T-cell (primary cell): ENCODE results near the gene SDK2. TPM values are rescaled to one million over a fixed set of nuclear protein-coding genes. Genes with fewer than 3 reads are reported as not detected.

ENCODE experiments used
- ATAC-seq, 4 experiments: fragments of 200-7000 bp in 3 of 4; fragments of 150-1000 bp in 1 of 4; cut with Tn5 transposase; replicated peaks in 1 of 4; 1 replicate in 3 of 4; 2 replicates in 1 of 4; pipeline ENCODE4 v1.10.0; 2021; ENCODE audit warnings: moderate library complexity in 3 of 4, mild to moderate bottlenecking in 2 of 4, moderate number of reproducible peaks in 1 of 4
- CTCF ChIA-PET, 2 donors: fragments of 300-600 bp; sonication (Branson Sonifier 250); formaldehyde crosslinking; loops; one replicate each; lab custom pipeline; 2022; ENCODE audit warnings: antibody characterized with exemption in 2 of 2; lab: Charles Lee
- POLR2A ChIA-PET, 2 donors: fragments of 300-600 bp; sonication (Branson Sonifier 250); formaldehyde crosslinking; loops; one replicate each; lab custom pipeline; 2022; ENCODE audit warnings: antibody characterized with exemption in 2 of 2; lab: Charles Lee
- DNase-seq, 35 experiments: peaks; one replicate each; pipeline versions ENCODE4 v3.0.0 to v3.0.0-alpha.2; 2013 to 2023
- H3K27ac ChIP-seq: one replicate; pipeline ENCODE4 v1.5.1; 2013; ENCODE audit warnings: low read length
- H3K27me3 ChIP-seq, 2 experiments: replicated peaks in 1 of 2; 1 replicate in 1 of 2; 2 replicates in 1 of 2; pipeline versions ENCODE4 v1.6.1 to v1.7.0; 2013; ENCODE audit warnings: low read length in 1 of 2, mixed read lengths in 1 of 2; ENCODE audit not compliant: control insufficient read depth in 2 of 2, insufficient read depth in 2 of 2; ENCODE audit errors: extremely low read depth in 1 of 2
- H3K36me3 ChIP-seq, 2 donors: 1 replicate in 1 of 2; 2 replicates in 1 of 2; pipeline versions ENCODE4 v1.6.1 to v1.7.0; 2013; ENCODE audit warnings: low read length in 1 of 2; ENCODE audit not compliant: control insufficient read depth in 2 of 2, insufficient read depth in 1 of 2; ENCODE audit errors: extremely low read depth in 1 of 2
- H3K4me1 ChIP-seq, 2 experiments: 1 replicate in 1 of 2; 2 replicates in 1 of 2; pipeline versions ENCODE4 v1.6.1 to v1.7.0; 2013; ENCODE audit warnings: low read length in 2 of 2, mixed read lengths in 1 of 2; ENCODE audit not compliant: insufficient read depth in 2 of 2, control insufficient read depth in 1 of 2; ENCODE audit errors: extremely low read depth in 1 of 2
- H3K4me3 ChIP-seq, 2 donors: 1 replicate in 1 of 2; 2 replicates in 1 of 2; pipeline versions ENCODE4 v1.5.1 to v1.7.0; 2013; ENCODE audit warnings: mild to moderate bottlenecking in 2 of 2, low read length in 1 of 2, moderate library complexity in 1 of 2; ENCODE audit not compliant: control insufficient read depth in 1 of 2; ENCODE audit errors: extremely low read depth in 1 of 2
- H3K9me3 ChIP-seq: 2 replicates; pipeline ENCODE4 v1.7.0; 2013
- H3K27ac Mint-ChIP-seq, 2 donors: one replicate each; pipeline ENCODE4 v1.8.0; 2020 to 2021; ENCODE audit warnings: mild to moderate bottlenecking in 2 of 2, mixed read lengths in 2 of 2
- H3K27me3 Mint-ChIP-seq, 2 donors: one replicate each; pipeline ENCODE4 v1.8.0; 2021 to 2022; ENCODE audit warnings: mixed read lengths in 2 of 2
- H3K36me3 Mint-ChIP-seq: one replicate; pipeline ENCODE4 v1.8.0; 2021; ENCODE audit warnings: mixed read lengths
- H3K4me1 Mint-ChIP-seq, 3 donors: one replicate each; pipeline ENCODE4 v1.8.0; 2020 to 2022; ENCODE audit warnings: mixed read lengths in 3 of 3, mild to moderate bottlenecking in 1 of 3
- H3K4me3 Mint-ChIP-seq, 3 donors: one replicate each; pipeline ENCODE4 v1.8.0; 2020 to 2022; ENCODE audit warnings: mild to moderate bottlenecking in 3 of 3, mixed read lengths in 3 of 3, moderate library complexity in 3 of 3
- H3K9me3 Mint-ChIP-seq, 3 donors: one replicate each; pipeline ENCODE4 v1.8.0; 2020 to 2022; ENCODE audit warnings: mixed read lengths in 3 of 3
- WGBS: methylation state at CpG from one replicate; pipeline ENCODE4 v1.1.5; 2013; ENCODE audit warnings: missing lambda C conversion rate; ENCODE audit not compliant: insufficient coverage; 5-methylcytosine and 5-hydroxymethylcytosine counted together
- total RNA-seq, 35 experiments: library from RNA in 6 of 35; stranded (reverse) in 6 of 35; fragments of 120-200 nt in 1 of 35; gene quantifications; one replicate each; pipeline versions ENCODE4 v1.2.1 to v1.2.4 and lab custom pipeline; 2013 to 2026

SDK2 gene
- total RNA-seq, 5 donors from 2014 or later (not counting 1 experiment from before 2014, with no cell fraction given): 2.9 to 8.3 (median 4.8) TPM

DNA sequence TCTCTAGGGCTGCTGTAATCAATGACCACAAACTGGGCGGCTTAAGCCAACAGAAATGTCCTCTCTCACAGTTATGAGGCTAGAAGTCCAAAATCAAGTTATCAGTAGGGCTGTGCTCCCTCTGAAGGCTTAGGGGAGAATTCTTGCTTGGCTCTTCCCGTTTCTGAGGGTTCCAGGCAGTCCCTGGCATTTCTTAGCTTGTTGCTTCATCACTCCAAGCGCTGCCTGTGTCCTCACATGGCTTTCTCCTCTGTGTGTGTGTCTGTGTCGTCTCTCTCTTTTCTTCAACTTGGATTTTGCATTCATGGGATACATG lies 318.8 kb downstream of the SDK2 start:
- Histone ChIP-seq H3K9me3 (no peaks in the 10 kb centered on the region), H3K36me3 (no peaks in the 10 kb centered on the region), H3K4me1 (no peaks in the 10 kb centered on the region), H3K4me3 (no peak overlapping the region), H3K27me3 (peaks cover 0 to 29% of the 10 kb centered on the region in 2 experiments), H3K27ac (no peak overlapping the region)
- Mint-ChIP-seq H3K36me3 (no peaks in the 10 kb centered on the region), H3K4me3 (no peak overlapping the region), H3K9me3 (peaks cover 0 to 4% (median 0%) of the 10 kb centered on the region in 3 donors), H3K4me1 (no peaks in the 10 kb centered on the region), H3K27ac (no peak overlapping the region), H3K27me3 (peaks cover 15 to 22% of the 10 kb centered on the region in 2 donors)
- ATAC-seq: no peak
- DNase-seq: no peak
- no CpG with 5 or more reads among the region's 4 CpGs for WGBS
- CTCF ChIA-PET: no interaction called here
- POLR2A ChIA-PET: no interaction called here

DNA sequence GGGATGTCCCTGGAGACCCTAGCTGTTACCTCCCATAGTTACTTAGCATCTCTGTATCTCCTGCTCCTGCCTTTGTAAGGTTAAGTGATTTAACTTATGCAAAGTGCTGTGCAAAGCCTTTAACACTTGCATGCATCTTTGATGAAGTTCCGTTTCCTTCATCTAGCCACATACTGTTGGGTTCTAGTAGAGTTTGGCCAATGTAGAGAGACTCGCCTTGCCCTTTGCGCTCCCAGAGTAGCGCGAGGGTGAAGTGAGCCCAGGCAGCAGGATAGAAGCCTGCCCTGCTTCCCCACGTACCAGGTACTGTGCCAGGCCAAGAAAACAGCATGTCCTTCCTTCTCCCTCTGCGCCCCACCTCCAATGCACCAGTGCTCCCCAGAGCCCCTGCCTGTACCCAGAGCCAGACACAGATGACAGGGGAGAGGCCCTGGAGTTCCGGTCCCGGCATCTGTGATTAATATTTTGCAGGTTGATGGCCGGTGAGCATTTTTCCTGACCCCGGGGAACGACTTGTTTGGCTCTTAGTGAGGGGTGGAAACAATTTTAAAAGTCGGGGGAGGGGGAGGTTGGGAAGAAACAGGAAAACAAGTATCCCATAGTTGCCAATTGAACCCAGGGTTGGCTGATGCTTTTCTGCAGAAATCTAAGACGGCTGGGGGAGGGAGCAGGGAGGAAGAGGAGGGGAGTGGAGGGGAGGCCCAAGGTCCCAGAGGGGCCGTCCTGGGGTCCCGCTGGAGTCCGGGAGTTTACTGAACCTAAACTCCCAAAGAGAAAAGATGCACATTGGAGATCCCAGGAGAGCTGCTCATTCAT lies 319.3 kb downstream of the SDK2 start:
- ChIA-PET CTCF (no interaction called here), POLR2A (no interaction called here)
- ATAC-seq: no peak
- Mint-ChIP-seq H3K4me3 (no peak overlapping the region), H3K27me3 (peaks cover 15 to 22% of the 10 kb centered on the region in 2 donors), H3K36me3 (no peaks in the 10 kb centered on the region), H3K4me1 (no peaks in the 10 kb centered on the region), H3K9me3 (peaks cover 0 to 4% (median 0%) of the 10 kb centered on the region in 3 donors), H3K27ac (no peak overlapping the region)
- Histone ChIP-seq H3K36me3 (no peaks in the 10 kb centered on the region), H3K4me3 (no peak overlapping the region), H3K27ac (no peak overlapping the region), H3K4me1 (no peaks in the 10 kb centered on the region), H3K27me3 (peaks cover 0 to 27% of the 10 kb centered on the region in 2 experiments), H3K9me3 (no peaks in the 10 kb centered on the region)
- DNase-seq: no peak
- 74% methylated on average over 11 of the region's 17 CpGs for WGBS

DNA sequence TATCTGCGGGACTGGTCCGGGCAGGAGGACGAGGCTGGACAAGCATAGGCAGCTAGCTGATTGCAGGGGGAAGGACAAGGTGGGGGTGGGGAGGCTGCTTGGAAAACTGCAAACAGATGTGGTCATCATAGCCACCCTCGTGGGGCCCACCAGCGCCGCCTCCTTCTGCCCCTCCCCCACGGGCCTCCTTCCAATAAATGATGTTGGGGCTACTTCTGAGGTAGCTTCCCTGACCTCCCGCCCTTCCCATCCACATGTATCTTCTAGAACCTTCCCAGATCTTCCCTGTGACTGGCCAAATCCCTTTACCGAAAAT lies 320.1 kb downstream of the SDK2 start:
- ATAC-seq: no peak
- H3K36me3 Mint-ChIP-seq: no peaks in the 10 kb centered on the region
- WGBS: 72% methylated on average over 5 of the region's 9 CpGs

DNA sequence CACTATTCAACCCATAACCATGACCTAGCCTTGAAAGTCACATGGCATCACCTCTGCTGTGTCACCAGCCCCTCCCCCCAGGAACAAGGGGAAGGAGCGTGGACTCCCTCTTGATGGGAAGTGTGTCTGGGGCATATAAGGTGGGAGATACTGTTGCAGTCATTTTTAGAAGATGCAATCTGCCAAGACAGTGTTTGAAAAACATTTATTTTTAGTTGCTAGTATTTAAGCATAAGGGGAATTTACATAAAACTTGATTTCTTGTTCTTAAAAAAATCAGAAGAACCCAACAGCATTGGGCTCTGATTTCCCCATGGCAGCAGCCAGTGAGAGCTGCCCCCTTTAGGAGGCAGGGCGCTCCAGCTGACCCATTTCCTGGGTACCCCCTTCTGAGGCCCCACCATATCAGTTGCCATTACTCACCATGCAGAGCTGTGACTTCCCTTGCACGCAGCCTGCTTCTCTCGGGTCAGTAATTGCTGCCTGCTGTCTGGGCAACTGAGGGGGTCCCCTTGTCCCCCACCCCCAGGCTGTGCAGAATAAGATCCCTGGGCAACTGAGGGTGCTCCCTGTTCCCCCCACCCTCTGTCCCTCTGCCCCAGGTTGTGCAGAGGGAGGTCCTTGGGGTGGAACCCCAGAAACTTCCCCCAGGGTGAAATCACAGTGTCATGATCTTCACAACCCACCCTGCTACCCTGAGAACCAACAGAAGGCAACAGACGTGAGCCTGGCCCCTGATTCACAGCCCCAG lies 320.7 kb downstream of the SDK2 start:
- no peaks in the 10 kb centered on the region for H3K4me1 ChIP-seq
- Mint-ChIP-seq H3K4me1 (no peaks in the 10 kb centered on the region), H3K9me3 (peaks cover 0 to 4% (median 0%) of the 10 kb centered on the region in 3 donors), H3K27me3 (peaks cover 15 to 16% of the 10 kb centered on the region in 2 donors), H3K36me3 (no peaks in the 10 kb centered on the region), H3K4me3 (no peak overlapping the region), H3K27ac (no peak overlapping the region)
- ATAC-seq: no peak
- WGBS: 54% methylated on average over 2 of the region's 5 CpGs
- peaks cover 0 to 18% of the 10 kb centered on the region in 2 experiments for H3K27me3 ChIP-seq
- POLR2A ChIA-PET: interaction anchor here in 1 of 2 donors (0.6 kb wide), 1 partner anchor 62 kb away, joined by 3 read pairs; no protein-coding TSS in a partner anchor
- DNase-seq: no peak
- H3K27ac ChIP-seq: no peak overlapping the region
- CTCF ChIA-PET: no interaction called here
- no peaks in the 10 kb centered on the region for H3K9me3 ChIP-seq
- H3K36me3 ChIP-seq: no peaks in the 10 kb centered on the region
- H3K4me3 ChIP-seq: no peak overlapping the region

More for the DNA sequence above, 320.1 kb downstream of the SDK2 start:
- ChIA-PET CTCF (no interaction called here), POLR2A (no interaction called here)
- no peak for DNase-seq
- Mint-ChIP-seq H3K4me3 (no peak overlapping the region), H3K27ac (no peak overlapping the region), H3K4me1 (no peaks in the 10 kb centered on the region), H3K9me3 (peaks cover 0 to 4% (median 0%) of the 10 kb centered on the region in 3 donors), H3K27me3 (peaks cover 15 to 18% of the 10 kb centered on the region in 2 donors)
- no peaks in the 10 kb centered on the region for H3K36me3 ChIP-seq
- H3K9me3 ChIP-seq: no peaks in the 10 kb centered on the region
- H3K4me3 ChIP-seq: no peak overlapping the region
- H3K27me3 ChIP-seq: peaks cover 0 to 20% of the 10 kb centered on the region in 2 experiments
- H3K4me1 ChIP-seq: no peaks in the 10 kb centered on the region
- no peak overlapping the region for H3K27ac ChIP-seq

DNA sequence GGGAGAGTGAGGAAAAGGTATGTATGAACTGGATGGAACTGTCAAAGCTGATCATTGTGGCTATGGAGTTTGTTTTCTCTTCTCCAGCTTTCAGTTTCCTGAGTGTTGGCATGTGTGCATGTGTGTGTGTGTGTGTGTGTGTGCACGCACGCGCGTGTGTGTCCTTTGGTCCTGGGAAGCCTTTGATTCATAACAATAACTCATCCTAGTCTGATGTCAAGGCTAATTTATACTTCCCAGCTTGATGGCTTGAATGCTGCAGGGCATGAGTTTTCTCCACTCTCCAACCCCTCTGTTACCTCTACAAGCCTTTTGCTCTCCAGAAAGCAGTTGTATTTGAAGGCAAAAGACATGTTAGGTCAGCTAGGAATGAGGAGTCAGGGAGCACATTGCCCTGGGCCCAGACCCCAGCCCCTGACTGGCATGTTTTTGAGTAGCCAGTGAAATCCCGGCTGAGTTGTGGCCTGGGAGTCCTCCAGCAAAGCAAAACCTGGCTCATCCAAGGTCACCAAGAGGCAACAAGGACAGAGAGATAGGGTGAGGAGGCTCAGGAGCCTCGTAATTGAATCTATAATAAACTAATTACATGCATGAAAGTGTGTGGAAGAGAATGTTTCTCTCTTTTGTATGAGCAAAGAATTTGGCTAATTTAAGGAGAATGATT lies 323.5 kb downstream of the SDK2 start:
- H3K27me3 ChIP-seq: peaks cover 0 to 19% of the 10 kb centered on the region in 2 experiments
- WGBS: no CpG with 5 or more reads among the region's 6 CpGs

DNA sequence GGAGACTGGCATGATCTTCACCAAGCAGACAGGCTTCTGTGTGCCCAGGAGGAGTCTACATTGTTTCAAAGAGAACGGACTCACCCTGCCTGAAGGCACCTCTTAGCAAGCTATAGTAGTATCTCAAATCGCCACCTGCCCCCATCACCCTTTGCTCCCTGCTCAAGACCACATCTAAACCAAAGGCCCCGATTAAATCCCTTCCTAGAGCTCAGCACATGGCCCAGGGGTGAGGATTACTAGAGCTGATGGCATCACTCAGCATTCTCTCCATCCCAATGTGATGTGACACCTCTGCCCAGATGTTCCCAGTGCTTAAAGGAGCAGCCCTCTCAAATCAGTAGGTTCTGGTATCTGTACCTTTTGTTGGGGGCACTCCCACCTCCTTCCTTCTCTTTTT lies 324.5 kb downstream of the SDK2 start:
- H3K9me3 ChIP-seq: no peaks in the 10 kb centered on the region
- ATAC-seq: no peak
- no peaks in the 10 kb centered on the region for H3K4me1 ChIP-seq
- Mint-ChIP-seq H3K27me3 (peaks cover 3 to 7% of the 10 kb centered on the region in 2 donors), H3K4me3 (no peak overlapping the region), H3K36me3 (no peaks in the 10 kb centered on the region), H3K27ac (no peak overlapping the region), H3K9me3 (peaks cover 0 to 4% (median 0%) of the 10 kb centered on the region in 3 donors), H3K4me1 (no peaks in the 10 kb centered on the region)
- H3K27me3 ChIP-seq: peaks cover 0 to 12% of the 10 kb centered on the region in 2 experiments
- DNase-seq: no peak
- ChIA-PET CTCF (no interaction called here), POLR2A (no interaction called here)
- H3K36me3 ChIP-seq: no peaks in the 10 kb centered on the region
- no CpG with 5 or more reads among the region's 3 CpGs for WGBS
- H3K27ac ChIP-seq: no peak overlapping the region
- H3K4me3 ChIP-seq: no peak overlapping the region

More for the DNA sequence above, 323.5 kb downstream of the SDK2 start:
- no peak for DNase-seq
- CTCF ChIA-PET: no interaction called here
- Mint-ChIP-seq H3K9me3 (peaks cover 0 to 4% (median 0%) of the 10 kb centered on the region in 3 donors), H3K36me3 (no peaks in the 10 kb centered on the region), H3K4me1 (no peaks in the 10 kb centered on the region), H3K27ac (no peak overlapping the region), H3K27me3 (peaks cover 7 to 9% of the 10 kb centered on the region in 2 donors), H3K4me3 (no peak overlapping the region)
- no peaks in the 10 kb centered on the region for H3K4me1 ChIP-seq
- no peaks in the 10 kb centered on the region for H3K9me3 ChIP-seq
- no peaks in the 10 kb centered on the region for H3K36me3 ChIP-seq
- H3K4me3 ChIP-seq: no peak overlapping the region
- H3K27ac ChIP-seq: no peak overlapping the region
- no peak for ATAC-seq
- POLR2A ChIA-PET: no interaction called here
